SK-N-MC (cell line): Measurements from ENCODE around the gene PLA2G7.

Source experiments
- EZH2 ChIP-seq: fragments of 200-600 bp; sonication (generic); IDR thresholded peaks from one replicate; pipeline ENCODE4 v1.6.1; 2017; ENCODE audit warnings: antibody characterized with exemption
- FOXP2 ChIP-seq: optimal IDR thresholded peaks from 2 replicates; pipeline ENCODE3; 2011; ENCODE audit warnings: mild to moderate bottlenecking, moderate library complexity; ENCODE audit not compliant: insufficient read depth; ENCODE audit errors: extremely low read length, control extremely low read depth
- POLR2AphosphoS5 ChIP-seq: IDR thresholded peaks from 2 replicates; pipeline ENCODE4 v1.6.1; 2012; ENCODE audit warnings: mild to moderate bottlenecking, low read depth, low read length, borderline replicate concordance

GRCh38 chr6:46735720-46736031 lies 501 bp upstream of the PLA2G7 start:
- TF ChIP-seq EZH2 (peak; percentile 74), POLR2AphosphoS5 (no peak), FOXP2 (no peak)
